H9 (cell line): ENCODE data around the gene TGFBR2. TPM values are rescaled to one million over a fixed set of nuclear protein-coding genes. Genes with fewer than 3 reads are reported as not detected.

Experiments used
- DNase-seq: peaks from one replicate; pipeline ENCODE4 v3.0.0-alpha.2; 2017
- H2AFZ ChIP-seq: one replicate; pipeline ENCODE4 v1.6.1; 2013; ENCODE audit warnings: mild to moderate bottlenecking, low read length, control low read depth, moderate library complexity
- H2AK5ac ChIP-seq: 2 replicates; pipeline ENCODE4 v1.6.1; 2013; ENCODE audit warnings: low read length, control low read depth, mixed read lengths; ENCODE audit not compliant: insufficient read length
- H2BK120ac ChIP-seq: one replicate; pipeline ENCODE4 v1.6.1; 2013; ENCODE audit warnings: low read depth, mild to moderate bottlenecking, low read length, control low read depth, inconsistent platforms; ENCODE audit not compliant: poor library complexity, severe bottlenecking
- H2BK12ac ChIP-seq: 2 replicates; pipeline ENCODE4 v1.6.1; 2013; ENCODE audit warnings: low read length, control low read depth, mixed read lengths, low read depth; ENCODE audit not compliant: insufficient read length
- H2BK15ac ChIP-seq: 2 replicates; pipeline ENCODE4 v1.6.1; 2013; ENCODE audit warnings: low read depth, low read length, control low read depth
- H2BK20ac ChIP-seq: one replicate; pipeline ENCODE4 v1.6.1; 2013; ENCODE audit warnings: low read depth, mild to moderate bottlenecking, low read length, control low read depth, inconsistent platforms; ENCODE audit not compliant: poor library complexity, severe bottlenecking
- H2BK5ac ChIP-seq: 2 replicates; pipeline ENCODE4 v1.6.1; 2013; ENCODE audit warnings: low read length, control low read depth, mixed read lengths; ENCODE audit not compliant: insufficient read length
- H3K14ac ChIP-seq: 2 replicates; pipeline ENCODE4 v1.6.1; 2013; ENCODE audit warnings: low read length, control low read depth; ENCODE audit not compliant: insufficient read depth
- H3K18ac ChIP-seq: 2 replicates; pipeline ENCODE4 v1.6.1; 2013; ENCODE audit warnings: low read depth, mild to moderate bottlenecking, mixed read lengths, low read length, control low read depth; ENCODE audit not compliant: insufficient read length
- H3K23ac ChIP-seq: 2 replicates; pipeline ENCODE4 v1.6.1; 2013; ENCODE audit warnings: low read length, control low read depth, mixed read lengths, low read depth; ENCODE audit not compliant: insufficient read length
- H3K23me2 ChIP-seq: 2 replicates; pipeline ENCODE4 v1.6.1; 2013; ENCODE audit warnings: low read depth, mild to moderate bottlenecking, mixed read lengths, low read length, control low read depth; ENCODE audit not compliant: insufficient read length, poor library complexity, severe bottlenecking
- H3K27ac ChIP-seq: 2 replicates; pipeline ENCODE4 v1.5.1; 2013; ENCODE audit warnings: low read length, control low read depth, mixed read lengths, low read depth; ENCODE audit not compliant: insufficient read length
- H3K27me3 ChIP-seq: 2 replicates; pipeline ENCODE4 v1.6.1; 2013; ENCODE audit warnings: low read length, control low read depth, inconsistent platforms; ENCODE audit not compliant: insufficient read depth
- H3K4ac ChIP-seq: 2 replicates; pipeline ENCODE4 v1.6.1; 2013; ENCODE audit warnings: low read depth, mild to moderate bottlenecking, control low read depth, inconsistent platforms, low read length, moderate library complexity
- H3K4me1 ChIP-seq: 2 replicates; pipeline ENCODE4 v1.6.1; 2013; ENCODE audit warnings: low read length, control low read depth, inconsistent platforms; ENCODE audit not compliant: insufficient read depth
- H3K4me2 ChIP-seq: 2 replicates; pipeline ENCODE4 v1.6.1; 2013; ENCODE audit warnings: low read length, control low read depth, mixed read lengths; ENCODE audit not compliant: insufficient read length, insufficient read depth
- H3K56ac ChIP-seq: 2 replicates; pipeline ENCODE4 v1.6.1; 2013; ENCODE audit warnings: low read depth, mild to moderate bottlenecking, mixed read lengths, low read length, control low read depth; ENCODE audit not compliant: insufficient read length
- H3K79me1 ChIP-seq: 2 replicates; pipeline ENCODE4 v1.6.1; 2013; ENCODE audit warnings: low read depth, mild to moderate bottlenecking, moderate library complexity, low read length, control low read depth, inconsistent platforms; ENCODE audit not compliant: insufficient read depth, poor library complexity, severe bottlenecking
- H3K79me2 ChIP-seq: 2 replicates; pipeline ENCODE4 v1.6.1; 2013; ENCODE audit warnings: low read length, control low read depth, inconsistent platforms; ENCODE audit not compliant: insufficient read depth
- H3K9ac ChIP-seq: 2 replicates; pipeline ENCODE4 v1.6.1; 2013; ENCODE audit warnings: low read length, control low read depth, mixed read lengths; ENCODE audit not compliant: insufficient read length; ENCODE audit errors: extremely low read depth
- H3K9me3 ChIP-seq: one replicate; pipeline ENCODE4 v1.6.1; 2013; ENCODE audit warnings: low read depth, low read length, inconsistent platforms; ENCODE audit not compliant: control insufficient read depth
- H3T11ph ChIP-seq: one replicate; pipeline ENCODE4 v1.6.1; 2013; ENCODE audit warnings: mild to moderate bottlenecking, low read length, control low read depth, inconsistent platforms
- H4K20me1 ChIP-seq: one replicate; pipeline ENCODE4 v1.6.1; 2013; ENCODE audit not compliant: control insufficient read depth, insufficient read length, insufficient read depth
- H4K5ac ChIP-seq: 2 replicates; pipeline ENCODE4 v1.6.1; 2013; ENCODE audit warnings: low read depth, mild to moderate bottlenecking, mixed read lengths, low read length, control low read depth; ENCODE audit not compliant: insufficient read length
- H4K8ac ChIP-seq: replicated peaks from 2 replicates; pipeline ENCODE4 v1.6.1; 2013; ENCODE audit warnings: low read length, control low read depth, mixed read lengths, low read depth; ENCODE audit not compliant: insufficient read length
- H4K91ac ChIP-seq: 2 replicates; pipeline ENCODE4 v1.6.1; 2013; ENCODE audit warnings: low read depth, mild to moderate bottlenecking, moderate library complexity, mixed read lengths, low read length, control low read depth; ENCODE audit not compliant: insufficient read length
- H3K27ac Mint-ChIP-seq, 3 experiments: 2 replicates in 2 of 3; 3 replicates in 1 of 3; pipeline ENCODE4 v1.8.0; 2020 to 2021; ENCODE audit warnings: mixed read lengths in 3 of 3, mild to moderate bottlenecking in 1 of 3, moderate library complexity in 1 of 3
- H3K27me3 Mint-ChIP-seq: 2 replicates; pipeline ENCODE4 v1.8.0; 2021; ENCODE audit warnings: low read depth, mild to moderate bottlenecking, moderate library complexity, mixed read lengths
- H3K36me3 Mint-ChIP-seq, 3 experiments: 2 replicates in 2 of 3; 3 replicates in 1 of 3; pipeline ENCODE4 v1.8.0; 2020 to 2021; ENCODE audit warnings: low read depth in 3 of 3, mixed read lengths in 3 of 3; ENCODE audit not compliant: insufficient read depth in 1 of 3
- H3K4me1 Mint-ChIP-seq, 2 experiments: 2 replicates each; pipeline ENCODE4 v1.8.0; 2020; ENCODE audit warnings: mixed read lengths in 2 of 2
- H3K4me3 Mint-ChIP-seq, 2 experiments: 2 replicates in 1 of 2; 3 replicates in 1 of 2; pipeline ENCODE4 v1.8.0; 2020 to 2021; ENCODE audit warnings: mild to moderate bottlenecking in 2 of 2, mixed read lengths in 2 of 2, moderate library complexity in 1 of 2
- H3K9me3 Mint-ChIP-seq, 2 experiments: 2 replicates in 1 of 2; 3 replicates in 1 of 2; pipeline ENCODE4 v1.8.0; 2020; ENCODE audit warnings: mild to moderate bottlenecking in 2 of 2, mixed read lengths in 2 of 2, moderate library complexity in 1 of 2
- CTCF ChIP-seq: fragments of 200-600 bp; sonication (generic); conservative IDR thresholded peaks from 3 replicates; pipeline ENCODE4 v1.8.0; 2021; ENCODE audit warnings: antibody characterized with exemption, mild to moderate bottlenecking
- WGBS: extraction: QIAGEN DNeasy Blood & Tissue Kit; methylation state at CpG from one replicate; pipeline ENCODE4 v1.1.7; 2013; ENCODE audit warnings: missing lambda C conversion rate, low lambda C conversion rate, mixed read lengths; ENCODE audit not compliant: insufficient read length; ENCODE audit errors: extremely low coverage; 5-methylcytosine and 5-hydroxymethylcytosine counted together
- total RNA-seq: library from RNA; stranded (reverse); gene quantifications from 2 replicates; pipeline ENCODE4 v1.2.1, GENCODE V29; 2021

Gene TGFBR2
- total RNA-seq, 1 experiment from 2014 or later = 10.6 TPM

- Histone ChIP-seq H3K79me1 (no peaks in the 10 kb centered on the region), H3K23me2 (no peaks in the 10 kb centered on the region), H4K91ac (no peak overlapping the region), H3K27ac (no peak overlapping the region), H3K9me3 (no peaks in the 10 kb centered on the region), H3K18ac (no peak overlapping the region), H2BK12ac (no peak overlapping the region), H4K20me1 (no peaks in the 10 kb centered on the region), H3K23ac (no peak overlapping the region), H2BK120ac (no peak overlapping the region), H3T11ph (no peak overlapping the region), H2BK20ac (no peak overlapping the region), H3K9ac (no peak overlapping the region), H2AFZ (no peak overlapping the region), H3K27me3 (no peaks in the 10 kb centered on the region), H3K14ac (no peak overlapping the region), H4K5ac (no peak overlapping the region), H4K8ac (no peak overlapping the region), H3K56ac (no peak overlapping the region), H2AK5ac (no peak overlapping the region), H3K79me2 (peaks cover 12% of the 10 kb centered on the region; the same call in 1 of the 2 replicates), H2BK5ac (no peak overlapping the region), H3K4ac (no peak overlapping the region), H2BK15ac (no peak overlapping the region), H3K4me1 (peaks cover 4% of the 10 kb centered on the region), H3K4me2 (no peak overlapping the region)
- Mint-ChIP-seq H3K4me1 (peaks cover 50 to 54% of the 10 kb centered on the region in 2 experiments), H3K4me3 (no peak overlapping the region), H3K27me3 (no peaks in the 10 kb centered on the region), H3K36me3 (peaks cover 14 to 19% (median 16%) of the 10 kb centered on the region in 3 experiments), H3K27ac (peak overlapping the region in 1 of 3 experiments; percentile 69; a peak in 3 of 7 replicates), H3K9me3 (no peaks in the 10 kb centered on the region)
- DNase-seq = no peak
- no CpG with 5 or more reads among the region's 7 CpGs for WGBS
- TF ChIP-seq CTCF = no peak
Measured at GRCh38 chr3:30631243-30631904, 25.0 kb downstream of the TGFBR2 start.
